Ectodermal cell (in vitro differentiated cells): ENCODE measurements around the gene ALDH5A1.

Source experiments
- H3K27ac ChIP-seq: 2 replicates; pipeline ENCODE4 v1.7.0; 2013; ENCODE audit warnings: mild to moderate bottlenecking, low read depth, low read length; ENCODE audit not compliant: insufficient read depth, poor library complexity, severe bottlenecking
- H3K27me3 ChIP-seq: 2 replicates; pipeline ENCODE4 v1.7.0; 2013; ENCODE audit warnings: mild to moderate bottlenecking, low read length; ENCODE audit not compliant: insufficient read depth, control insufficient read depth, poor library complexity, severe bottlenecking
- H3K36me3 ChIP-seq: one replicate; pipeline ENCODE4 v1.7.0; 2013; ENCODE audit warnings: low read length; ENCODE audit not compliant: control insufficient read depth, insufficient read depth
- H3K4me1 ChIP-seq: one replicate; pipeline ENCODE4 v1.7.0; 2013; ENCODE audit warnings: low read length; ENCODE audit not compliant: control insufficient read depth, insufficient read depth
- H3K4me3 ChIP-seq: 2 replicates; pipeline ENCODE4 v1.7.0; 2013; ENCODE audit warnings: low read depth, low read length, control low read depth; ENCODE audit not compliant: insufficient read depth
- H3K9me3 ChIP-seq: 2 replicates; pipeline ENCODE4 v1.7.0; 2013; ENCODE audit warnings: mild to moderate bottlenecking, low read length, moderate library complexity; ENCODE audit not compliant: control insufficient read depth
- WGBS, 2 experiments: methylation state at CpG; one replicate each; pipeline ENCODE4 v1.1.7; 2013; ENCODE audit warnings: missing lambda C conversion rate in 2 of 2; 5-methylcytosine and 5-hydroxymethylcytosine counted together

The ALDH5A1 gene

GRCh38 chr6:24543683-24544082, 48.9 kb downstream of the ALDH5A1 start:
- Histone ChIP-seq H3K9me3 (no peaks in the 10 kb centered on the region), H3K4me1 (no peaks in the 10 kb centered on the region), H3K27me3 (no peaks in the 10 kb centered on the region), H3K27ac (no peak overlapping the region), H3K36me3 (no peaks in the 10 kb centered on the region), H3K4me3 (no peak overlapping the region)
- WGBS, 2 experiments, result 77 to 80% methylated on average over 4 of the region's 4 CpGs

GRCh38 chr6:24545183-24545582, 50.4 kb downstream of the ALDH5A1 start:
- Histone ChIP-seq H3K36me3 (no peaks in the 10 kb centered on the region), H3K27me3 (no peaks in the 10 kb centered on the region), H3K9me3 (no peaks in the 10 kb centered on the region), H3K4me1 (no peaks in the 10 kb centered on the region), H3K27ac (no peak overlapping the region), H3K4me3 (no peak overlapping the region)
- WGBS, 2 experiments, result 92 to 100% methylated on average over 3 of the region's 3 CpGs

- no peaks in the 10 kb centered on the region for H3K9me3 ChIP-seq
- H3K4me1 ChIP-seq, result no peaks in the 10 kb centered on the region
- H3K27ac ChIP-seq, result no peak overlapping the region
- H3K27me3 ChIP-seq, result no peaks in the 10 kb centered on the region
- 95 to 98% methylated on average over 3 of the region's 3 CpGs for WGBS, 2 experiments
- H3K36me3 ChIP-seq, result no peaks in the 10 kb centered on the region
- H3K4me3 ChIP-seq, result no peak overlapping the region
These were observed 50.9 kb downstream of the ALDH5A1 start for GRCh38 chr6:24545691-24546090.

DNA sequence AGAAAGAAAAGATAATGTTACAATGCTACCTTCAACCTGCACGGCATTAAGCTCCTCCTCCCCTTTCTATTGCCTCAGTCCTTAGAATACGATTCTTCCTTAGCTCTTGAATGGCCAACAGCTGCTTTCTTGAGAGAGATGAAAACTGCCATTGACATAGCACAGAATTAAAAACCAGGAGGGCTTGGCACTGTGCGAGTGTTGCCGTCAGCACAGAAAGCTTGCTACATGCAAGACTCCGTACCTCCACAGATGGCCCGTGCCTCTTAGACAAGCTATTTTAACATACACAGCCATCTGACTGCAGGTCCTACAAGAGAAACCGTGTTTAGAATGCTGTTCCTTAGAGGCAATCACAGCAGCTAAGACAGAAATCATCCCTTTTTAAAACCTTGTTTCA, 51.7 kb downstream of the ALDH5A1 start:
- WGBS, 2 experiments, result 75 to 77% methylated on average over 7 of the region's 7 CpGs
- H3K27ac ChIP-seq, result no peak overlapping the region
- no peaks in the 10 kb centered on the region for H3K9me3 ChIP-seq
- no peaks in the 10 kb centered on the region for H3K36me3 ChIP-seq
- H3K4me1 ChIP-seq, result no peaks in the 10 kb centered on the region
- no peak overlapping the region for H3K4me3 ChIP-seq
- H3K27me3 ChIP-seq, result no peaks in the 10 kb centered on the region

DNA sequence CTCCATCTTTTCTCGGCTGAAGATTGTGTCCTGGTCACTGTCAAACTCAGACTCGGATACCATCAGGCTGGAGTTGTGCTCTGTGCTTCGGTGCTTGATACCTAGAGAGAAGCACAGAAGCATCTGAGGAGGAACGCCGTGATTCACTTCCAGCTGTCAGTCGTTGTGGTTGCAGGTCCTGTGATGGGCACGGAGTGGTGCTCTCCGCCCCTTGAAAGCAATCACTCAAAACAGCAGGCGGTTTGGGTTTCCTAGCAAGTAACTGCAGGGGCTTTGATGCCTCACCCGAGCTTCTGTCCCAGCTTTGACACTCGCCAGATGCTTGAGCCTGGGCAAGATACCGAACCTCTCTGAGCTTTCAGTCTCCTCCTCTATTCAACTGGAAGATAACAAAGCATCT, 52.5 kb downstream of the ALDH5A1 start:
- Histone ChIP-seq H3K27ac (no peak overlapping the region), H3K4me1 (no peaks in the 10 kb centered on the region)

DNA sequence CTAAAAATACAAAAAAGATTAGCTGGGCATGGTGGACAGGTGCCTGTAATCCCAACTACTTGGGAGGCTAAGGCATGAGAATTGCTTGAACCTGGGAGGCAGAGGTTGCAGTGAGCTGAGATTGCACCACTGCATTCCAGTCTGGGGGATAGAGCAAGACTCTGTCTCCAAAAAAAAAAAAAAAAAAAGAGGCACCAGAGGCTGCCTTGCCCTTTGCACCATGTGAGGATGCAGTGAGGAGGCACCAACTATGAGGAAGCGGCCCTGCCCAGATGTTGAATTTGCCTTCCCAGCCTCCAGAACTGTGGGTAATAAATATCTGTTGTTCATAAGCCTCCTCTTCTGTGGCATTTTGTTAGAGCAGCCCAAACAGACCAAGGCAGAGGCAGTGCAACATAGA, 54.4 kb downstream of the ALDH5A1 start:
- no peaks in the 10 kb centered on the region for H3K9me3 ChIP-seq
- H3K4me3 ChIP-seq, result no peak overlapping the region
- no peaks in the 10 kb centered on the region for H3K27me3 ChIP-seq
- no peak overlapping the region for H3K27ac ChIP-seq
- WGBS, 2 experiments, result 95 to 100% methylated on average over 1 of the region's 1 CpG
- H3K36me3 ChIP-seq, result no peaks in the 10 kb centered on the region
- H3K4me1 ChIP-seq, result no peaks in the 10 kb centered on the region

More for the DNA sequence above, 52.5 kb downstream of the ALDH5A1 start:
- Histone ChIP-seq H3K9me3 (no peaks in the 10 kb centered on the region), H3K27me3 (no peaks in the 10 kb centered on the region), H3K4me3 (no peak overlapping the region), H3K36me3 (no peaks in the 10 kb centered on the region)
- 20 to 22% methylated on average over 12 of the region's 12 CpGs for WGBS, 2 experiments

DNA sequence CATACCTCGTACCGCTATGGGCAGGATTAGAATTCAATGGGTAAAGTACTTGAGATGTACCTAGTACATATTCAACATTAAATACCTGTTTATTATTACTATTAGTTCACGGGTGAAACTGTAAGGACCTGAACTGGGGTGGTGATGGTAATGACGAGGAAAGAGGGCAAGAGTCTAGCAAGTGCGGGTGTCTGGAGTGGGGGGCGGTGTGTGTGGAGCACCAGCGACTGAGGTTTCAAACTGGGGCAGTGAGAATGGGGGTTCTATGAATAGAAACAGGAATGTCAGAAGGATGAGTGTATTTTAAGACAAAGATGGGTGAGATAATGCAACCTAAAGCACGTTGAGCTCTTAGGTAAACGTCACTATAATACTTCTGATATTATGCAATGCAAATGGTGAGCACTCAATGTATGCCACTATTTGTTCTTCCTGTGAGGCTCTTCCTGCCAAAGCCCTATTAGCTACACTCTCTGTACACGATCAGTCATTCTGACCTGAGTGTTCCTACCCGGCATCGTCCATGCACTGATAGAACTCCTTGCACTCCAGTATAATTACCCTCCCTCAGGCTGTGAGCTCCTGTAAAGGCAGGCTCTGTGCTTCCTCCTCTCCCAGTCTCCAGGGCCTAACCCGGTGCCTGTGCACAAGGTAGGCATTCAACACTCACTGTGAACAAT, 55.0 kb downstream of the ALDH5A1 start:
- Histone ChIP-seq H3K4me1 (no peaks in the 10 kb centered on the region), H3K36me3 (no peaks in the 10 kb centered on the region), H3K4me3 (no peak overlapping the region), H3K9me3 (no peaks in the 10 kb centered on the region), H3K27ac (no peak overlapping the region), H3K27me3 (no peaks in the 10 kb centered on the region)
- 90 to 93% methylated on average over 11 to 13 of the region's 13 CpGs for WGBS, 2 experiments

DNA sequence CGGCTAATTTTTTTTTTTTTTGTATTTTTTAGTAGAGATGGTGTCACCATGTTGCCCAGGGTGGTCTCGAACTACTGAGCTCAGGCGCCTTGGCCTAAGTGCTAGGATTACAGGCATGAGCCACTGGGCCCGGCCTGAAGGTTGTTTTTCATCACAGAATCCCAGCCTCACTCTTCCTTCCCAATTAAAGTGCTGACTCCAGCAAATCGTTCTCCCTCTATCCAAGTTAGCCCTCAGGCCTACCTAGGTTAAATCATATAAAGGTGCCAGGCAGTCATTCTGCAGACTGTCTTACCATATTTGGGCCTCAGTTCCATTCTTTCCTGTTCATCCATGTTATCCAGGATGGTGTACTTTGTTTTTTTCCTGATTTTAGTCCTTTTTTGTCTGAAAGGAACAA, 56.4 kb downstream of the ALDH5A1 start:
- H3K4me3 ChIP-seq, result no peak overlapping the region
- no peaks in the 10 kb centered on the region for H3K9me3 ChIP-seq
- WGBS, 2 experiments, result 91 to 97% methylated on average over 5 of the region's 5 CpGs
- no peaks in the 10 kb centered on the region for H3K36me3 ChIP-seq
- H3K4me1 ChIP-seq, result no peaks in the 10 kb centered on the region
- no peak overlapping the region for H3K27ac ChIP-seq
- H3K27me3 ChIP-seq, result no peaks in the 10 kb centered on the region

GRCh38 chr6:24554474-24554873, 59.7 kb downstream of the ALDH5A1 start:
- Histone ChIP-seq H3K9me3 (no peaks in the 10 kb centered on the region), H3K27ac (no peak overlapping the region), H3K27me3 (no peaks in the 10 kb centered on the region), H3K36me3 (no peaks in the 10 kb centered on the region), H3K4me3 (no peak overlapping the region), H3K4me1 (no peaks in the 10 kb centered on the region)
- 100% methylated on average over 1 of the region's 1 CpG for WGBS, 2 experiments

GRCh38 chr6:24558516-24558915, 63.7 kb downstream of the ALDH5A1 start:
- H3K9me3 ChIP-seq, result no peaks in the 10 kb centered on the region

DNA sequence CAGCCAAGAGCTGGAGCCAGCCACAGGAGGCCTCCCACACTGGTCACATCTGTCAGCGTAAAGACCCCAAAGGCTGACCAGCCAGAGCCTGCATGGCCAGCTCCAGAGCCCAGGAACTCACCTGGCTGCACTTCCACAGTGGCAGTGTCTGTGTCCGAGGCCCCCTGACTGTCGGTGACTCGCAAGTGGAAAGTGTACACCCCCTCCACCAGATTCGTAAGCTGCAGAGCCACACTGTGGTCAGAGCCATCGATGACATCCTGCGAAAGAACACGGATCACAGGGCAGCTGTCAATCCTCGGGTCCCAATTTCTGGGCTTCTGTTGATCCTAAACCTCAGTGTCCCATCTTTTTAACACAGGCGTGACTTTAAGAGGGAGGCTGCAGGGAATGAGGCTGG, 69.3 kb downstream of the ALDH5A1 start:
- WGBS, 2 experiments, result 86 to 87% methylated on average over 10 of the region's 10 CpGs
- Histone ChIP-seq H3K27ac (no peak overlapping the region), H3K9me3 (no peaks in the 10 kb centered on the region), H3K27me3 (no peaks in the 10 kb centered on the region), H3K4me3 (no peak overlapping the region), H3K36me3 (no peaks in the 10 kb centered on the region), H3K4me1 (peaks cover 4% of the 10 kb centered on the region)

More at GRCh38 chr6:24558516-24558915, 63.7 kb downstream of the ALDH5A1 start:
- H3K36me3 ChIP-seq, result no peaks in the 10 kb centered on the region
- H3K27me3 ChIP-seq, result no peaks in the 10 kb centered on the region
- H3K4me1 ChIP-seq, result no peaks in the 10 kb centered on the region
- no peak overlapping the region for H3K4me3 ChIP-seq
- no peak overlapping the region for H3K27ac ChIP-seq
